Measurements from ENCODE around the gene F7.
"Not testable (repeated sequence)": the region's sequence is repeated elsewhere in the genome, so short reads cannot be mapped to it uniquely, and the experiment has no call there.

The F7 gene

DNA sequence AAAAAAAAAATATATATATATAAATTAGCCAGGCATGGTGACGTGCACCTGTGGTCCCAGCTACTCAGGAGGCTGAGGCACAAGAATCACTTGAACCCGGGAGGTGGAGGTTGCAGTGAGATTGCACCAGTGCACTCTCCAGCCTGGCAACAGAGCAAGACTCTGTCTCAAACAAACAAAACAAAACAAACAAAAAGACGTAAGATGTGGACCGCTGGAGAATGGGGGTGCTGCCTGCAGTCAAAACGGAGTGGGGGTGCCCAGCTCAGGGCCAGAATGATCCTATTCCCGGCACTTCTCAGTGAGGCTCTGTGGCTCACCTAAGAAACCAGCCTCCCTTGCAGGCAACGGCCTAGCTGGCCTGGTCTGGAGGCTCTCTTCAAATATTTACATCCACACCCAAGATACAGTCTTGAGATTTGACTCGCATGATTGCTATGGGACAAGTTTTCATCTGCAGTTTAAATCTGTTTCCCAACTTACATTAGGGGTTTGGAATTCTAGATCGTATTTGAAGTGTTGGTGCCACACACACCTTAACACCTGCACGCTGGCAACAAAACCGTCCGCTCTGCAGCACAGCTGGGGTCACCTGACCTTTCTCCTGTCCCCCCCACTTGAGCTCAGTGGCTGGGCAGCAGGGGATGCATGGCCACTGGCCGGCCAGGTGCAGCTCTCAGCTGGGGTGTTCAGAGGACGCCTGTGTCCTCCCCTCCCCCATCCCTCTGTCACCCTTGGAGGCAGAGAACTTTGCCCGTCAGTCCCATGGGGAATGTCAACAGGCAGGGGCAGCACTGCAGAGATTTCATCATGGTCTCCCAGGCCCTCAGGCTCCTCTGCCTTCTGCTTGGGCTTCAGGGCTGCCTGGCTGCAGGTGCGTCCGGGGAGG is at the start of gene F7:
Gene F7, plus strand, starts transcription at position 760 of the 889 bp plus-strand sequence. Its CDS starts 51 bp downstream, at position 811.
- DNase-seq (ENCODE audit: low read depth), result no peak

DNA sequence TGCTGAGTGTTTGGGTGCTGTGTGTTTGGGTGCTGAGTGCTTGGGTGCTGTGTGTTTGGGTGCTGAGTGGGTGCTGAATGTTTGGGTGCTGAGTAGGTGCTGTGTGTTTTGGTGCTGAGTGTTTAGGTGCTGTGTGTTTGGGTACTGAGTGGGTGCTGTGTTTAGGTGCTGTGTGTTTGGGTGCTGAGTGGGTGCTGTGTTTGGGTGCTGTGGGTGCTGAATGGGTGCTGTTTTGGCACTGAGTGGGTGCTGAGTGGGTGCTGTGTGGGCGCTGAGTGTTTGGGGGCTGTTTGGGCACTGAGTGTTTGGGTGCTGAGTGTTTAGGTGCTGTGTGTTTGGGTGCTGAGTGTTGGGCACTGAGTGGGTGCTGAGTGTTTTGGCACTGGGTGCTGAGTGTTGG is 48.5 kb upstream of the F7 start:
- no peak for DNase-seq (ENCODE audit: low read depth)

DNA sequence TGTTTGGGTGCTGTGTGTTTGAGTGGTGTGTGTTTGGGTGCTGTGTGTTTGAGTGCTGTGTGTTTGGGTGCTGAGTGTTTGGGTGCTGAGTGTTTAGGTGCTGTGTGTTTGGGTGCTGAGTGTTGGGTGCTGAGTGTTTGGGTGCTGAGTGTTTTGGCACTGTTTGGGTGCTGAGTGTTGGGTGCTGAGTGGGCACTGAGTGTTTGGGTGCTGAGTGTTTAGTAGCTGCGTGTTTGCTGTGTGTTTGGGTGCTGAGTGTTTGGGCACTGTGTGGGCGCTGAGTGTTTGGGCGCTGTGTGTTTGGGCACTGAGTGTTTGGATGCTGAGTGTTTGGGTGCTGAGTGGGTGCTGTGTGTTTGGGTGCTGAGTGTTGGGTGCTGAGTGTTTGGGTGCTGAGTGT is 48.0 kb upstream of the F7 start:
- not testable (repeated sequence) for DNase-seq (ENCODE audit: low read depth)

DNA sequence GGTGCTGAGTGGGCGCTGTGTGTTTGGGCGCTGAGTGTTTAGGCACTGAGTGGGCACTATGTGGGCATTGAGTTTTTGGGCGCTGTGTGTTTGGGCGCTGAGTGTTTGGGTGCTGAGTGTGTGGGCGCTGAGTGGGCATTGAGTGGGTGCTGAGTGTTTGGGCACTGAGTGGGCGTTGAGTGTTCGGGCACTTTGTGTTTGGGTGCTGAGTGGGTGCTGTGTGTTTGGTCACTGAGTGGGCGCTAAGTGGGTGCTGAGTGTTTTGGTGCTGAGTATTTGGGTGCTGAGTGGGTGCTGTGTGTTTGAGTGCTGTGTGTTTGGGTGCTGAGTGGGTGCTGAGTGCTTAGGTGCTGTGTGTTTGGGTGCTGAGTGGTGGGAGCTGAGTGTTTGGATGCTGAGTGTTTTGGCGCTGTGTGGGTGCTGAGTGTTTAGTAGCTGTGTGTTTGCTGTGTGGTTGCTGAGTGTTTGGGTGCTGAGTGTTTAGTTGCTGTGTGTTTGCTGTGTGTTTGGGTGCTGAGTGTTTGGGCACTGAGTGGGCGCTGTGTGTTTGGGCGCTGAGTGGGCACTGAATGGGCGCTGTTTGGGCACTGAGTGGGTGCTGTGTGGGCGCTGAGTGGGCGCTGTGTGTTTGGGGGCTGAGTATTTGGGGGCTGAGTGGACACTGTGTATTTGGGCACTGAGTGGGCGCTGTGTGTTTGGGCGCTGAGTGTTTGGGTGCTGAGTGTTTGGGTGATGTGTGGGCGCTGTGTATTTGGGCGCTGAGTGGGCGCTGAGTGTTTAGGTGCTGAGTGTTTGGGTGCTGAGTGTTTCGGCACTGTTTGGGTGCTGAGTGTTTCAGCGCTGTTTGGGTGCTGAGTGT is 47.2 kb upstream of the F7 start:
- DNase-seq (ENCODE audit: low read depth), result no peak

DNA sequence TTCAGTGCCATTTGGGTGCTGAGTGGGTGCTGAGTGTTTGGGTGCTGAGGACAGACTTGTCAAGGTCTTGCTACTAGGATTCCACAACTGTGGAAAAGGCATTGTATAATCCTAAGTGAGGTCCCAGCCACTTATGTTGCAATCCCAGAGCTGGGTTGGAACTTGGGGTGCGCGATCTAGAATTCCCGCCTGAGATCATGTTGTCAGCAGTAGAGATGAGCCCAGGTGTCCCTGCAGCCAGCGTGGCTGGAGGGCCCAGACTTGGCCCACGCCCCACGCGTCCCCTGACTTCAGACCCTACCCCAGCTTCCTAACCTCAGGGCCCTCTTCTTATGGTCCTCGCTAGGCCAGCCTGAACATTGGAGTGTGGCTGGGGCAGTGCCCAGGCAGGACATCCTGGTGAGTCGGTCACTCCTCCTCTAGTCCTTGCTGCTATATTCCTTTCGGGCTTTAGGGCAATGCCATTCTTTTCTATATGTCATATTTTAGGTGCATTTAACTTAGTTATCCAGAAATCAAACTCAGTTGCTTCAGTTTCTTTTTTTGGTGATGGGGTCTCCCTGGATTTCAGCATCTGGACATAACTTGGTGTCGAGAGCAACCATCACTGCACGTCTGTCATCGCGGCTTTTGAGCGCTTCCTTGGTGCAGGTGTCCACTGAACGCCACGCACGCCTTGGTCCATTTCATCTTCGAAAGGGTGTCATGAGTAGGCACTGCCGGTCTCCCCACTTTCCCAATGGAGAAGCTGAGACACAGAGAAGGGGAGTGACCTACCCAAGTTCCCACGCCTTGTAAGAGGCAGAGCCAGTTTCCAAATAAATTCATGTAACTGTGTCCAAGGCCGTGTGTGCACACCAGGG is 46.4 kb upstream of the F7 start:
- DNase-seq (ENCODE audit: low read depth), result no peak

DNA sequence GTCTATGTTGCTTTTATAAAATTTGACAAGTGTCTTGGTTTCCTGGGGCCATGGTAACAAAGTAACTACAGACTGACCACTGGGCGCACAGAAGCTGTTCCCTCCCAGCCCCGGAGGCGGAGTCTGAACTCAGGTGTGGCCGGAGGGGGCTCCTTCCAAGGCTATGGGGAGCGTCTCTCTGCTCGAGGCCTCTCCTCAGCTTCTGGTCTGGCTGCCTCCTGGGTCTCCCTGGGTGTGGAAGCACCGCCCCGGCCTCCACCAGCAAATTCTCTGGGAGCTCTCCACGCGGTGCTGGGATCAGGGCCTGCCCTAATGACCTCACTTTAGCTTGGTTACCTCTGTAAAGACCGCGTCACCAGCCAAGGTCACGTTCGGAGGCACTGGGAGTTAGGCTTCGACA is 45.7 kb upstream of the F7 start:
- no peak for DNase-seq (ENCODE audit: low read depth)

DNA sequence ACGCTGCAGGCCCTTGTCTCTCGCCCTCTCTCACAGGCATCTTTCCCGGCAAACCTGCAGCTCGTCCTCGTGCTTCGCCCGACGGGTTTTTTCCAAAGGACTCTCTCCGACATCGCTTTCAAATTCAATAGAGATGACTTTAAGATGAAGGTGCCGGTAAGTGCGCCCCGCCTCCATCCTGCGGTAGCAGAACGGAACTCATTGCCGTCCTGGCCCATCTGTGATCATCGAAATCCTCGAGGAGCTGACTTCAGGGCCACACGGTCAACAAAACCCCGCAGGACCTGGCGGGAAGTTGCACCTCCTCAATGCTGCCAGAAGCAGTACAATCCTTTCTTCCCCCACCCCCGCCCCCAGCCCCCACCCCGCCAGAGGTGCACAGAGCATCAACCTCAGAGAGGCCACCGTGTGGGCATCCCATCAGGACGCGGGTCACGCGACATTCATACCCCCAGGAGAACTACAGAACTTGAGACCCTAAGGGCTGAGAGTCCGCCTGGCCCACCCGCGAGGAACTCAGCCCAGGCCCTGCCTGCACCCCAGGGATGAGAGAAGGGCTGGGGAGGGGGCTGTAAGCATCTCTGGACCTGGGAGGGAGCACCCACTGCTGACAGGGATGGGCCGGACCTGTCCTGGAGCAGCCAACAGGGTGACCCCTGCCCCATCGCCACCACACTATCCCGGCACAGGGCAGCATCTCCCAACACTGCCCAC is 44.9 kb upstream of the F7 start:
- DNase-seq (ENCODE audit: low read depth), result no peak

DNA sequence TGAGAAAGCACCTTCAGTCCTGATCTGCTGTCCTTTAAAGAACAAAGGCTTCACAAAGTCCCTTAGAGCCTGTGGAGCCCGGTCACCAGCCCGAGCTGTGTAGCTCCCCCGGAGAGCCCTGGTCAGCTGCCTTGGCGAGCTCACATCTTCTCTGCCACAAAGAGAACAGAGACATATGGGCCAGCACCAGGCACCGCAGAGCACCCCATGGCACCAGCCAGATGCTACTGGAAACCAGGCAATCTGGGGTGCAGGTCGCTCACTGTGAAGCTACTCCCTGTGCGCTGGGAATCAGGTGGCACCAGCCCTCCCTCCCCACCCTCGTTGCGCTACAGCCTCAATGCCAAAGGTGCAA is 44.3 kb upstream of the F7 start:
- no peak for DNase-seq (ENCODE audit: low read depth)

DNA sequence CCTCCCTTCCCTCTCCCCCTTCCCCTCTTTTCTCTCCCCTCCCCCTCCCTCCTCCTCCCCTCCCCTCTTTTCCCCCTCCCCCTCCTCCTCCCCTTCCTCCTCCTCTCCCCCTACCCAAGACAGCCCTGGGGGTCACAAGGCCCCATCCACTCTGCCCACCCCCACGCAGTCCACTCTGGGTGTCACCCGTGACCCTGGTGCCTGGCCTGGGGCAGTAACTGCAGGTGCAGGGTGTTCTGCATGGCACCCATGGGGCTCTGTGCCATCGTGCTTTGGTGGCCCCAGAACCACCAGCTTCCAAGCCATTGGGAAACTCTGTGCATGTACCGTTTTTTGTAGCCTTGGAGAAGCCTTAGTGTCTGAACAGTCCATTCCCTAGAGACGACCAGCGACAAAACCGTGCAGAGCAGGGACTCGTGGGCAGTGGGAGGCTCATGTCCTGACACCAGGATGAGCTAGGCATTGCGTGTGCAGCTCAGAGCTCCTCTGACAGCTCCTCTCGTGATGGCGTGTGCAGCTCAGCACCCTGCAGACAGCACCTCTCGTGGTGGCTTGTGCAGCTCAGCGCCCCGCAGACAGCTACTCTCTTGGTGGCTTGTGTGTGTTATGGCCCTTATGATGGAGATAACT is 43.7 kb upstream of the F7 start:
- DNase-seq (ENCODE audit: low read depth), result no peak

DNA sequence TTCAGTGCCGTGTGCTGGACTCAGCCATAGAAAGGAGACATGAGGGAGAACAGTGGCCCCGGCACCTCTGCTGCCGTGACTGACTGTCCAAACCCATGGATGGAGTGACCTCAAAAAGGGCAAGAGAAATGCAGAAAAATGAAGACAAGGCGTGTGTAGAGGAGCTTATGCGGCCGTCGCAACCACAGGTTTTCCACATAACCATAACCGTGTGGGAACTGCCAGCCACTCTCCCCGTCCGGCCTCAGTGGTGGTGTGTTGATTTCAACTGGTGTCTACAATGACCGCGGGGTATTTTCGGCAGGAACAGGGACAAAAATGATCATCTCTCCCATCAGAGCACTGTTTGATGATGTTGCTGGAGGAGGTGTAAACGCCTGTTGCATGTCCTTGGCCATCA is 42.9 kb upstream of the F7 start:
- no peak for DNase-seq (ENCODE audit: low read depth)

DNA sequence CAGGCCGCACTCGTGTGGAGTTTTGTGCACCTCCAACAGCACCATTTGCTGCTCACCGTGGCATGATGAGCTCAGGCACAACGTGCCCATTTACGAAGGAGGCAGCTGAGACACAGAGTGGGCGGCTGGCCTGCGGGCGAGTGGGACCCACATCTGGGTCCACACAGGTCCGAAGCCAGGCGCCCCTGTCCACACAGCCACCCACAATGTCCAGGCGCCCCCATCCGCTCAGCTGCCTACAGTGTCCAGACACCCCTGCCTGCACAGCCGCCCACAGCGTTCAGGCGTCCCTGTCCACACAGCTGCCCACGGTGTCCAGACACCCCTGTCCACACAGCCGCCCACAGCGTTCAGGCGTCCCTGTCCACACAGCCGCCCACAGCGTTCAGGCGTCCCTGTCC is 42.5 kb upstream of the F7 start:
- DNase-seq (ENCODE audit: low read depth), result no peak

DNA sequence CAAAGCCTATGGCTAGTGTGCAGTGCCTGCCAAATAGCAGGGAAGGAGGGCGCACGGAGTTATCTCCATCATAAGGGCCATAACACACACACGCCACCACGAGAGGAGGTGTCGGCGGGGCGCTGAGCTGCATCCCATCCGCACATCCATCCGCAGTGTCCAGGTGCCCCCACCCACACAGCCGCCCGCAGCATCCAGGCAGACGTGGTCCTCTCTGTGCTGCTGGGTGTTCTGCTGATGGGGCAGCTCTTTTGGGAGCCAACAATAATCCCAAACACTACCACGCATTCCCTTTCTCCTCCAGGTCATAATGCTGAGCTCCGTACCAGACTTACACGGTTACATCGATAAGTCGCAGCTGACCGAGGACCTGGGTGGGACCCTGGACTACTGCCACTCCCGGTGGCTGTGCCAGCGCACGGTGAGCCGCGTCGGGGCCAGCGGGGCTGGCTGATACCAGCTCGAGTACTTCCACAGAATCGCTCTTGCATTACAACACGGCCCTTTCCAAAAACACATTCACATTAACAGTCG is 41.5 kb upstream of the F7 start:
- no peak for DNase-seq (ENCODE audit: low read depth)

DNA sequence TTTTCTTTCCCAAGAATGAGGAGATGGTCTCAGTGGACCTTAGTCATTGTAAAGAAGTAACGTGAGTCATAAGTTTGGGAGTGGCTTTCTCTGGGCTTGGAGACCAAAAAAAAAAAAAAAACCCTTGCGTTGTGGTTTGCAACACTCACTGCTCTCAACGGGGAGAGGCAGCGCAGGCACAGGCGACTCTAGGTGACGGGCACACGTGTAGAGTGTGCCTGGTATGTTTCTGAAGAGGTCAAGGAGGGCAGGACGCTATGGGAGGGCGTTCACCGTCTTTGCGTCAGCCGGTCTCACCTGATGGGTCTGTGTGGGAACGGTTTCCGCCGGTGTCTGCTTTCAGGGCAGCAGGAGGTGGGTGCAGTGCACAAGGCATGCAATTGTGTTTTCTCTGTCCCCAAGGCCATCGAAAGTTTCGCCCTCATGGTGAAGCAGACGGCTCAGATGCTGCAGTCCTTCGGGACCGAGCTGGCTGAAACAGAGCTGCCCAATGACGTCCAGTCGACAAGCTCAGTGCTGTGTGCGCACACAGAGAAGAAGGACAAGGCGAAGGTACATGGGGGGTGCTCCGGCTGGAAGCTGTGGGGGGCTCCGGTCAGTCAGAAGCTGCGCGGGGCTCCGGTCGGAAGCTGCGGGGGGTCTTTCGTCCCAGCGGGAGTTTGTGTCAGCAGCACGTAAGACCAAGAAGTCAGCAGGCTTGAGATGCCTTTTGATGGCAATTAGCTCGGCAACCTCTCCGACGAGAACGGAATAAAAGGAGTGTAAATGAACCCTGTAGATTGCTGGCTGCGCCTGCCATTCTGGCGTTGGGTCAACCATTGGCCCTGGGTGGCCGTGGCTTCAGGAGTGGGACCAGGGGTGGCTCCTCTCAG is 40.8 kb upstream of the F7 start:
- DNase-seq (ENCODE audit: low read depth), result no peak

DNA sequence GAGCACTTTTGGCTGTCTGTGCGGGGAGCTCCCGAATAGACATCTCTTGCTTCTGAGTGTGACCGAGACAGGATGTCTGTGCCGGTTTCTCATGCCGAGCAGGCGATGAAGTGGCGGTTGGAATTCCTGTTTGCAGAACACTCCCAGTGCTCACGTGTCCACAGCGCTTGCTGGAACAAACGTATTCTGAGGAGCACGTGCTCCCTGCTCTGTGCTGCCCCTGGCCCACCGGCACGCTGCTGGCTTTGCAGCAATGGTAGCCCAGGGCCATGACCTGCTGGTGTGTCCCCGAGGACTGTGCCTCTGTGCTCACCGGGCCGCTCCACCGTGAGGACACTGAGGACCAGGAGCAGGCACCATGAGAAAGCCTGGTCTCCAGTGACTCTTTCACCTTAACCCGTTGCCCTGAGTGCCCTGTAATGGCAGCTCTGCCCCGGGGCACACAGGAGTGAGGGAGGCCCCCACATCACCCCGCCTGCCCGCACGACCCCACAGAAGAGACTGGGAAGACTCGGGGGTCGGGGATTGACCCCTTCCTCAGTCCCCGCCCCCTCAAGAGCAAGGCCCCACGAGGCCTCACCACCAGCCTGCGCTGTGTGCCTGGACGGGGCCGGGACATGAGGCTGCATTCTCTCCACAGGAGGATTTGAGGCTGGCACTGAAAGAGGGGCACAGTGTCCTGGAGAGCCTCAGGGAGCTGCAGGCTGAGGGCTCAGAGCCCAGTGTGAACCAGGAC is 40.0 kb upstream of the F7 start:
- DNase-seq (ENCODE audit: low read depth), result no peak

DNA sequence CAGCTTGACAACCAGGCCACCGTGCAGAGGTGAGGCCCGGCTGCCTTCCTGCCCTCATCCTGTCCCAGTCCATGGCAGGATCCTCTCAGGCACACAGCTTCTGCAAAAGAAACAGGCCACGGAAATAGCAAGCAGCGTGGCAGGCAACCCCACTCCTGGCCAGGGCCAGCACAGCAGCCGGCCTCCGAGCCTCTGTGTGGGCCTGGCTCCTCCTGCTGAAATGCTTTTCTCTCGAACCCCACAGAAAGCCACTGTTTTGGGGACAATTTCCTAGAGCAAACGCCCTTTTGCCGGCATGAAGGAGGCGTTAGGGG is 39.5 kb upstream of the F7 start:
- no peak for DNase-seq (ENCODE audit: low read depth)

DNA sequence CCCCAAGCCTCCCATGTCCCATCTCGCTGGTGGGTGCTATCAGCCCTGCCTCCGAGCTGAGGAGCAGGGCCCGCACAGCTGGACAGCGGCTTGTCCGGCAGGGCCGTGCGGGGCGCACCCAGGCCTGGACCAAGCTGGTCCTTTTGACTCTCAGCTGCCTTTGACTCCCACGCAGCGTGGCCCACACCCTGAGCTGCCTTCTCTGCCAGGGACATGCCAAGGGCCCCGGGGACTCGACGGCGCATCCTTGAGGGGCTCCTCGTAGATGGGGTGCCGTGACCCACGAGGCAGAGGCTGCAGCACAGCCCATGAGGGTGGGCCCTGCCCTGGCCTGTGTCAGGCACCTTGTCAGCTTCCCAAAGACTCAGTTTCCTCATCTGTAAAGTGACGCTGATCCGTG is 38.8 kb upstream of the F7 start:
- no peak for DNase-seq (ENCODE audit: low read depth)

DNA sequence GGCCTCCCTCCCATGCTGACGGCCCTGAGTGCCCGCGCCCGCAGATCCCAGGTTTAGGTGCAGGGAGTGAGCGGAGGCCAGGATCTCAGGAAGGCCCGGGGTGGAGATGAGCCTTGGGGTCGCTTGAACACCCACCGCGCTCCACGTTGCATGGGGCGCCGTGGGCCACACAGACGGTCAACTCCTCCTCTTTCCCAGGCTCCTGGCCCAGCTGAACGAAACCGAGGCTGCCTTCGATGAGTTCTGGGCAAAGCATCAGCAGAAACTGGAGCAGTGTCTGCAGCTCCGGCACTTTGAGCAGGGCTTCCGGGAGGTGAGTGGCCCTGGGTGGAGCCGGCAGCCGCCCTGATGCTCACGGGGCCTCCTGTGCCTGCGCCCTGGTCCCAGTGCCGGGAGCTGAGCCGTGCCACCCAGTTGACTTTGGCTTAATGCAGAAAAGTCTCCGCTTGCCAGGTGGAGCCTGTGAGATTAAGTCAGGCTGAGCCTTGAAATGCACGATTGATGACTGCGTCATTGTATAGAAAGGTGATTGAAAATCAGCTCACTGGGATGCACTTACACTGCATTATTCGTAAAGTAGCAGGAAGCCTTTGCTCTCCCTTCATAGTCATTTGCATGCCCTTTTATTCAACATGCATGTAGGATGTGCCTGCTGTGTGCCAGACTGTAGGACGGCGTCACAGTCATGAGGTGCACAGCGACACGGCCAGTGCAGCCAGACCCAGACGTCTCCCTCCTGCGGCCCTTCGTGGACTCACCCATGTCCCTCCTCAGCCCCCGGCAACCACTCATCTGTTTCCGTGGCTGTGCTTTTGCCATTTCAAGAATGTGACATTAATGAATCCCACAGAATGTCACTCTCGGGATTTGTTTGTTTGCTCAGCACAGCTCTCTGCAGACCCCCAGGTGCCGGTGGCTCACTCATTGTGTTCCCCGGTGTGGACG is 35.5 kb upstream of the F7 start:
- DNase-seq (ENCODE audit: low read depth), result no peak

DNA sequence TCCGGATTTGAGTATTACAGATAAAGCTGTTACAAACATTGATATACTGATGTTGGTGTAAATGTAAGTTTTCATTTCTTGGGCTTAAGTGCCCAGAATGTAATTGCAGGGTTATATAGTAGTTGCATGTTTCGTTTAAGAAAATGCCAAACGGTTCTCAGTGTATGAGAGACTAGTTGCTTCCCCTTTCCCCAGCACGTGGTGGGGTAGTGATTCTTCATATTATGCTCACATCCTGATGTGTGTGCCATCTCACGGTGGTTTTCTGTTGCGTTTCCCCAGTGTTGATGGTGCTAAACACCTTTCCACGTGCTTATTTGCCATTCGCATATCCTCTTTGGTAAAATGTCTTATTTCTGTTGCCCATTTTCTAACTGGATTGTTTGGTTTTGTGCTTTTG is 34.7 kb upstream of the F7 start:
- no peak for DNase-seq (ENCODE audit: low read depth)

Data from activated gamma-delta T cell treated with anti-CD3 and anti-CD28 coated beads, Interleukin-2, amount 50 U/mL, for 16 hours (primary cell).